Measurements from ENCODE around the gene MAPK1IP1L. TPM values are rescaled to one million over a fixed set of nuclear protein-coding genes. Genes with fewer than 3 reads are reported as not detected.

MAPK1IP1L gene
- total and polyA plus RNA-seq, 2 of the 4 experiments (the other 2 are of a cell fraction), result 44.8 to 168 TPM

DNA sequence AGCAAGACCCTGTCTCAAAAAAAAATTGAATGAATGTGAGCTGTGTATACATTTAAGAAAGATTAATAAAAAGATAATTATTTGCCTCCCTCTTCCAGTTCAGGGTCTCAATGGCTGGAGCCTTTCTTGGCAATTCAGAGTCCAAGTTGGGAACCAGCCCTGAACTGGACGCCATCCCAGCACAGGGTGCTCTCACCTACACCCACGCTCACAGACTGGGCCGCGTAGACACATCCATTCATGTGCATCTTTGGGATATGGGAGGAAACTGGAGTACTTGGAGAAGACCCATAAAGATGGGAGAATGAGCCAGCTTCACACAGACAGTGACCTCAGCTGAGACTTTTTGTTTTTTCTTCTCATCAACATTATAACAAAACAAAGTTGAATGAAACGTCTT, 6.5 kb downstream of the MAPK1IP1L start:
- DNase-seq (no peak), ATAC-seq (ENCODE audit: low read depth) (no peak)
- Histone ChIP-seq H3K56ac (ENCODE audit: extremely low read depth, insufficient read depth, low read length) (no peak overlapping the region), H2AK5ac (ENCODE audit: low read depth, low read length) (0 out of 2 replicates have a peak overlapping the region, but pooled peaks have one; percentile 53), H3K27me3 (ENCODE audit: control insufficient read depth, insufficient read depth, low read length) (no peaks in the 10 kb centered on the region), H2BK120ac (ENCODE audit: low read depth, low read length) (no peak overlapping the region), H3K9me1 (ENCODE audit: insufficient read depth, low read length) (peaks cover 5% of the 10 kb centered on the region; the same call in 1 of the 2 replicates), H3K9ac (ENCODE audit: low read depth, low read length) (no peak overlapping the region), H4K91ac (ENCODE audit: insufficient read depth, low read depth, low read length) (no peak overlapping the region), H4K8ac (ENCODE audit: low read depth in 2 of 2, low read length in 2 of 2) (no peak overlapping the region), H3K23ac (ENCODE audit: low read depth, low read length) (no peak overlapping the region), H2AFZ (replicated peaks; ENCODE audit: low read length, poor library complexity) (no peak overlapping the region), H2BK15ac (ENCODE audit: low read depth, low read length) (no peak overlapping the region), H3K27ac (ENCODE audit: insufficient read depth, low read length) (no peak overlapping the region), H3K14ac (replicated peaks; ENCODE audit: low read depth, low read length) (no peak overlapping the region), H3K4ac (ENCODE audit: low read depth, low read length) (no peak overlapping the region), H2AK9ac (replicated peaks; ENCODE audit: low read depth, low read length, poor library complexity) (peak overlapping the region; percentile 65), H2BK5ac (ENCODE audit: low read depth, low read length, poor library complexity, severe bottlenecking) (no peak overlapping the region), H3K79me1 (ENCODE audit: low read depth in 1 of 2, low read length in 2 of 2) (peaks cover 16 to 44% of the 10 kb centered on the region in 2 experiments), H3K4me3 (ENCODE audit: insufficient read depth, low read depth, low read length) (no peak overlapping the region), H3K18ac (ENCODE audit: low read depth, low read length) (no peak overlapping the region), H3K9me3 (ENCODE audit: control insufficient read depth, insufficient read depth, low read length) (peaks cover 3% of the 10 kb centered on the region; the same call in 1 of the 2 replicates), H3K36me3 (ENCODE audit: control insufficient read depth, insufficient read depth, low read length) (peaks cover 24% of the 10 kb centered on the region), H4K5ac (ENCODE audit: low read depth, low read length) (no peak overlapping the region), H3K4me2 (ENCODE audit: low read depth, low read length) (no peak overlapping the region), H3K4me1 (ENCODE audit: control insufficient read depth, insufficient read depth, low read length) (no peaks in the 10 kb centered on the region; the same call in 1 of the 2 replicates), H2BK20ac (ENCODE audit: low read depth, low read length) (no peak overlapping the region), H4K20me1 (ENCODE audit: insufficient read depth, low read length) (peaks cover 83% of the 10 kb centered on the region)
- ChIA-PET CTCF (no interaction called here), POLR2A (ENCODE audit: unreplicated experiment) (no interaction called here)
- WGBS, 2 experiments (ENCODE audit: extremely low coverage in 2 of 2, insufficient read length in 1 of 2), result no CpG with 5 or more reads among the region's 5 CpGs
- in situ Hi-C loops (cut with MboI; ENCODE audit: low sequenced_read_pairs) (no loop called here), intact Hi-C loops (cut with micrococcal nuclease) (no loop called here), dilution Hi-C loops (cut with HindIII; ENCODE audit: low sequenced_read_pairs, unreplicated experiment) (no loop called here)
- no TSS peak for BruUV-seq (replicated peaks)
- no peak for TF ChIP-seq NFE2L2 (IDR thresholded peaks at IDR 0.05; ENCODE audit: low read depth, low read length)

Measured in IMR-90 (cell line).